Measurements from ENCODE around the gene POU3F3. TPM values are rescaled to one million over a fixed set of nuclear protein-coding genes. Genes with fewer than 3 reads are reported as not detected.

The POU3F3 gene
- total and polyA plus RNA-seq, 2 of the 8 experiments (the other 6 are each of a cell fraction or from before 2014, with no cell fraction given), result 0.09 TPM; not detected in 1

DNA sequence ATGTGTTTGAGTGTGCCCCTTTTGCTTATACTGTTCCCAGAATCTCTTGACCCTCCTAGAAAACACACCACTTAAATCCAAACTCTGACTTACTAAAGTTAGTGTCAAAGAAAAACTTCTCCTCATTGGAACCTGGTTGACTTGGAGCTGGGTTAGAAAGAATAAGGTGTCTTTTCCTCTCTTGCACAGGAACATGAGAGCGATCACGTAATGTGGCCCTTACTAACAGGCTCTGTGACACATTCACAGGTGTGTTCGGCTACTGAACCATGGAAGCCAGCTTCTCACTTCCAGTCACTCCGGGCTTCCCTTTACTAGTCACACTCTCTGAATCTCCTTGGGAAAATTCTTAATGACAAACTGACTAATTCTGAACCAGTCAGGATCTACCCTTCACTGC is 5.4 kb upstream of the POU3F3 start:
- H3K9me3 ChIP-seq (ENCODE audit: insufficient read depth in 2 of 2, low read depth in 1 of 2, low read length in 1 of 2), result no peaks in the 10 kb centered on the region
- H3K9ac ChIP-seq (replicated peaks in 1 of 4; ENCODE audit: extremely low read depth in 1 of 4, low read depth in 3 of 4, low read length in 3 of 4), result no peak overlapping the region
- no peak overlapping the region for H3K56ac ChIP-seq (replicated peaks; ENCODE audit: insufficient read length, low read depth, low read length)
- no peak overlapping the region for H4K8ac ChIP-seq (ENCODE audit: extremely low read depth, insufficient read depth, low read length)
- no peak overlapping the region for H4K91ac ChIP-seq (replicated peaks; ENCODE audit: insufficient read length, low read length)
- no peak for DNase-seq (ENCODE audit: low read depth in 1 of 2, low spot score in 2 of 2)
- H3K27me3 ChIP-seq (replicated peaks in 1 of 4; ENCODE audit: control insufficient read depth in 3 of 4, extremely low read depth in 1 of 4, insufficient read depth in 3 of 4, low read length in 3 of 4), result peaks cover 60 to 98% (median 79%) of the 10 kb centered on the region in 4 experiments
- FAIRE-seq, result no peak
- H2BK120ac ChIP-seq (replicated peaks; ENCODE audit: low read depth, low read length), result no peak overlapping the region
- POLR2A ChIA-PET (ENCODE audit: partially characterized antibody), result no interaction called here
- no peak overlapping the region for H3K14ac ChIP-seq (ENCODE audit: insufficient read length)
- H3K23me2 ChIP-seq (ENCODE audit: low read depth, low read length), result peaks cover 18% of the 10 kb centered on the region
- H3K79me1 ChIP-seq (ENCODE audit: low read depth, low read length), result no peaks in the 10 kb centered on the region
- peaks cover 0 to 4% of the 10 kb centered on the region in 2 experiments for H4K20me1 ChIP-seq (replicated peaks in 1 of 2; ENCODE audit: control insufficient read depth in 1 of 2, insufficient read depth in 2 of 2, low read length in 2 of 2)
- H3K4me1 ChIP-seq (replicated peaks in 1 of 4; ENCODE audit: control insufficient read depth in 3 of 4, insufficient read depth in 4 of 4, low read length in 3 of 4), result peaks cover 18 to 49% (median 25%) of the 10 kb centered on the region in 4 experiments
- H2BK12ac ChIP-seq (ENCODE audit: low read depth, low read length), result no peak overlapping the region
- no peak overlapping the region for H3K18ac ChIP-seq (ENCODE audit: extremely low read depth, low read length)
- H2BK15ac ChIP-seq (ENCODE audit: low read length), result no peak overlapping the region
- CTCF ChIA-PET (ENCODE audit: partially characterized antibody), result interaction anchor here (0.9 to 5.0 kb wide), 14 partner anchors 12 to 1560 kb away, joined by 4 to 60 read pairs (median 5); no protein-coding TSS in a partner anchor
- H3K36me3 ChIP-seq (ENCODE audit: control insufficient read depth in 2 of 4, insufficient read depth in 4 of 4, low read length in 3 of 4), result no peaks in the 10 kb centered on the region
- H3K79me2 ChIP-seq (ENCODE audit: control insufficient read depth in 1 of 2, insufficient read depth in 2 of 2, low read length in 2 of 2), result no peaks in the 10 kb centered on the region
- WGBS, 2 experiments (ENCODE audit: extremely low coverage in 1 of 2, insufficient coverage in 1 of 2, insufficient read length in 1 of 2, insufficient replicate concordance in 2 of 2, low coverage in 1 of 2, low lambda C conversion rate in 2 of 2, missing lambda C conversion rate in 1 of 2), result 10% methylated on average over 4 of the region's 4 CpGs; no CpG with 5 or more reads in 1 of the 2 experiments
- no peak overlapping the region for H4K5ac ChIP-seq (ENCODE audit: insufficient read length, low read depth, low read length)
- H2BK5ac ChIP-seq (ENCODE audit: low read depth, low read length), result no peak overlapping the region
- no peak overlapping the region for H3K27ac ChIP-seq (ENCODE audit: low read depth, low read length)
- H2AFZ ChIP-seq (ENCODE audit: low read length), result no peak overlapping the region
- H3K4ac ChIP-seq (replicated peaks; ENCODE audit: insufficient read length, low read depth, low read length), result no peak overlapping the region
- H3K4me2 ChIP-seq (ENCODE audit: insufficient read depth in 1 of 2, low read depth in 2 of 2, low read length in 2 of 2), result no peak overlapping the region; a peak in 1 of 4 replicates
- 0 out of 2 replicates have a peak overlapping the region, but pooled peaks have one; percentile 68 for H2BK20ac ChIP-seq (ENCODE audit: low read length)
- H3K4me3 ChIP-seq (ENCODE audit: extremely low read depth in 1 of 4, insufficient read depth in 2 of 4, low read depth in 3 of 4, low read length in 4 of 4), result no peak overlapping the region
- H3K23ac ChIP-seq (ENCODE audit: insufficient read length), result no peak overlapping the region
- no peak overlapping the region for H2AK5ac ChIP-seq (ENCODE audit: low read depth, low read length)
- peak; percentile 51; the same call in 1 of the 2 replicates for TF ChIP-seq SUZ12 (IDR thresholded peaks at IDR 0.05; ENCODE audit: low read length)
- TF ChIP-seq USF2 (IDR thresholded peaks at IDR 0.05; ENCODE audit: low read length), result no peak
- no peak for TF ChIP-seq ZNF274 (IDR thresholded peaks at IDR 0.05; ENCODE audit: borderline replicate concordance, extremely low read depth, low read length)
- TF ChIP-seq SAP30 (IDR thresholded peaks at IDR 0.05; ENCODE audit: insufficient read depth, insufficient replicate concordance, low read length), result no peak
- peak; percentile 53 for TF ChIP-seq EZH2 (IDR thresholded peaks at IDR 0.05; ENCODE audit: low read depth, low read length, severe bottlenecking)
- no peak for TF ChIP-seq KDM5A (IDR thresholded peaks at IDR 0.05; ENCODE audit: low read length)
- TF ChIP-seq SP1 (IDR thresholded peaks at IDR 0.05; ENCODE audit: low read depth, low read length), result no peak
- no peak for TF ChIP-seq ATF2 (IDR thresholded peaks at IDR 0.05; ENCODE audit: low read length)
- no peak for TF ChIP-seq KDM4A (IDR thresholded peaks at IDR 0.05; ENCODE audit: low read depth, low read length, severe bottlenecking)
- no peak for TF ChIP-seq CBX5 (IDR thresholded peaks at IDR 0.05; ENCODE audit: low read depth, low read length)
- TF ChIP-seq EGR1 (IDR thresholded peaks at IDR 0.05; ENCODE audit: borderline replicate concordance, low read depth, low read length), result no peak
